GM23338 (cell line): ENCODE data around the gene FBXO9. TPM values are rescaled to one million over a fixed set of nuclear protein-coding genes. Genes with fewer than 3 reads are reported as not detected.

Experiments
- ATAC-seq: fragments of 200-7000 bp; cut with Tn5 transposase; 3 replicates; pipeline ENCODE4 v1.9.1; 2020
- DNase-seq: peaks from one replicate; pipeline ENCODE4 v3.0.0-alpha.2; 2015; ENCODE audit warnings: low spot score
- H2AFZ ChIP-seq: fragments of 200-600 bp; sonication (generic); 2 replicates; pipeline ENCODE4 v1.8.0; 2016; ENCODE audit warnings: antibody characterized with exemption, mild to moderate bottlenecking, moderate library complexity
- H3F3A ChIP-seq: fragments of 200-600 bp; sonication (generic); replicated peaks from 2 replicates; pipeline ENCODE4 v1.8.0; 2017; ENCODE audit warnings: antibody characterized with exemption, mixed run types, low read depth
- H3K27ac ChIP-seq: fragments of 200-600 bp; sonication (generic); 2 replicates; pipeline ENCODE4 v1.6.1; 2016; ENCODE audit warnings: low read depth
- H3K27me3 ChIP-seq: fragments of 200-600 bp; sonication (generic); 2 replicates; pipeline ENCODE4 v1.8.0; 2016; ENCODE audit warnings: mild to moderate bottlenecking, mixed run types, moderate library complexity; ENCODE audit not compliant: insufficient read depth
- H3K36me3 ChIP-seq: fragments of 200-600 bp; sonication (generic); 2 replicates; pipeline ENCODE4 v1.8.0; 2016; ENCODE audit warnings: mild to moderate bottlenecking; ENCODE audit not compliant: insufficient read depth
- H3K4me1 ChIP-seq: fragments of 200-600 bp; sonication (generic); 2 replicates; pipeline ENCODE4 v1.8.0; 2016; ENCODE audit warnings: mild to moderate bottlenecking, moderate library complexity; ENCODE audit not compliant: insufficient read depth
- H3K4me2 ChIP-seq: fragments of 200-600 bp; sonication (generic); 2 replicates; pipeline ENCODE4 v1.7.1; 2017; ENCODE audit warnings: mixed run types
- H3K4me3 ChIP-seq: fragments of 200-600 bp; sonication (generic); 2 replicates; pipeline ENCODE4 v1.6.1; 2016; ENCODE audit warnings: mixed run types
- H3K79me2 ChIP-seq: fragments of 200-600 bp; sonication (generic); replicated peaks from 2 replicates; pipeline ENCODE4 v1.8.0; 2017; ENCODE audit warnings: mild to moderate bottlenecking; ENCODE audit not compliant: insufficient read depth
- H3K9me2 ChIP-seq: fragments of 200-600 bp; sonication (generic); 2 replicates; pipeline ENCODE4 v1.8.0; 2017; ENCODE audit not compliant: insufficient read depth
- H4K20me1 ChIP-seq: fragments of 200-600 bp; sonication (generic); replicated peaks from 2 replicates; pipeline ENCODE4 v1.8.0; 2017; ENCODE audit warnings: mild to moderate bottlenecking; ENCODE audit not compliant: insufficient read depth
- H3K27ac Mint-ChIP-seq: 2 replicates; pipeline ENCODE4 v1.8.0; 2020; ENCODE audit warnings: inconsistent platforms, mild to moderate bottlenecking, moderate library complexity, mixed read lengths
- H3K27me3 Mint-ChIP-seq: 3 replicates; pipeline ENCODE4 v1.8.0; 2022; ENCODE audit warnings: low read depth, mild to moderate bottlenecking, moderate library complexity, mixed read lengths, inconsistent platforms; ENCODE audit not compliant: insufficient read depth, poor library complexity
- H3K36me3 Mint-ChIP-seq: 3 replicates; pipeline ENCODE4 v1.8.0; 2021; ENCODE audit warnings: low read depth, mild to moderate bottlenecking, inconsistent platforms, moderate library complexity, mixed read lengths
- H3K4me1 Mint-ChIP-seq: 3 replicates; pipeline ENCODE4 v1.8.0; 2020; ENCODE audit warnings: mild to moderate bottlenecking, inconsistent platforms, mixed read lengths
- H3K4me3 Mint-ChIP-seq: 3 replicates; pipeline ENCODE4 v1.8.0; 2021; ENCODE audit warnings: moderate library complexity, mild to moderate bottlenecking, inconsistent platforms, mixed read lengths
- H3K9me3 Mint-ChIP-seq: 3 replicates; pipeline ENCODE4 v1.8.0; 2020; ENCODE audit warnings: moderate library complexity, mild to moderate bottlenecking, inconsistent platforms, mixed read lengths
- CREB1 ChIP-seq: fragments of 250-450 bp; sonication (Bioruptor Pico); IDR thresholded peaks from 2 replicates; pipeline ENCODE4 v1.5.0; 2020; ENCODE audit warnings: low read depth, mild to moderate bottlenecking, moderate library complexity
- EZH2 ChIP-seq: fragments of 200-600 bp; sonication (generic); IDR thresholded peaks from one replicate; pipeline ENCODE4 v1.8.0; 2017; ENCODE audit warnings: antibody characterized with exemption, mild to moderate bottlenecking, low read depth; ENCODE audit not compliant: unreplicated experiment
- JUNB ChIP-seq: IDR thresholded peaks from one replicate; pipeline ENCODE4 v1.6.1; 2016; ENCODE audit warnings: antibody characterized with exemption; ENCODE audit not compliant: unreplicated experiment
- NANOG ChIP-seq: IDR thresholded peaks from 2 replicates; pipeline ENCODE4 v1.6.1; 2016; ENCODE audit warnings: antibody characterized with exemption, borderline replicate concordance
- STAT1 ChIP-seq: IDR thresholded peaks from one replicate; pipeline ENCODE4 v1.6.1; 2016; ENCODE audit warnings: antibody characterized with exemption; ENCODE audit not compliant: unreplicated experiment
- ZNF114 ChIP-seq: fragments of 250-450 bp; sonication (Bioruptor Pico); IDR thresholded peaks from 2 replicates; pipeline ENCODE4 v1.5.0; 2020; ENCODE audit warnings: mild to moderate bottlenecking, moderate library complexity
- ZNF331 ChIP-seq: fragments of 250-450 bp; sonication (Bioruptor Pico); IDR thresholded peaks from 2 replicates; pipeline ENCODE4 v1.5.0; 2020; ENCODE audit warnings: low read depth, mild to moderate bottlenecking, moderate library complexity
- polyA plus RNA-seq: library from polyadenylated mRNA; unstranded; fragments of >200 nt; fragmentation: Nextera tagmentation; extraction: Ambion mirVana; gene quantifications from 2 replicates; pipeline ENCODE4 v1.2.1, GENCODE V29; 2016
- total RNA-seq: library from RNA; depleted of rRNA; stranded (reverse); fragments of >200 nt; shearing (Covaris generic); gene quantifications from 2 replicates; pipeline ENCODE4 v1.2.3, GENCODE V29; 2014
- TF ChIP-seq, protein P1 (sequence below), 2 experiments: fragments of 200-600 bp in 1 of 2; sonication (generic) in 1 of 2; conservative IDR thresholded peaks; 2 replicates each; pipeline versions ENCODE4 v1.5.1 to v1.6.1; 2016 to 2017; ENCODE audit warnings: antibody characterized with exemption in 2 of 2, low read depth in 2 of 2, mild to moderate bottlenecking in 2 of 2, moderate library complexity in 1 of 2
- TF ChIP-seq, protein P2 (sequence below): IDR thresholded peaks from one replicate; pipeline ENCODE4 v1.6.1; 2018; ENCODE audit warnings: antibody characterized with exemption; ENCODE audit not compliant: unreplicated experiment
- TF ChIP-seq, protein P3 (sequence below): fragments of 250-450 bp; sonication (Bioruptor Pico); IDR thresholded peaks from 2 replicates; pipeline ENCODE4 v1.5.0; 2020; ENCODE audit warnings: mild to moderate bottlenecking, moderate library complexity

FBXO9 gene
- total and polyA plus RNA-seq, 2 experiments from 2014 or later = 29.8 to 32.8 TPM

DNA sequence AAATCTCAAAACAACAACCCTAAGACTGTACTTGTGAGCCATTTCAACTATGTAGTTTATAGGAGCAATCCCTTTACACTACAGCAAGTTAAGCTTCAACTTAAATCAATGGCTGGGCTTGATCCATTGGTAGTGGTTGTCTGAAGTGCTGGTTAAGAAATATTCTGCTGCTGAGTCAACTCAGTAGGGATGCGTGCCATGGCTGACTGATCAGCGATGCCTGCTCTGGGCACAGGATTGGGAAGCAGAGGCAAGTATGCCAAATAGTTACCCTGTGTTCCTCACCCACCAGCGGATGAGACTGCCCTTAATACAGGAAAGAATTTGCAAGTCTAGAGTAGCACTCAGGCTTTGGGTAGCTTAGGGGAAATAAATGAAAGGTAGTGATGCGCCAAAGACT, 41.9 kb downstream of the FBXO9 start:
- no peak overlapping the region for H3K27ac ChIP-seq
- no peaks in the 10 kb centered on the region for H3K27me3 ChIP-seq
- DNase-seq = no peak
- TF ChIP-seq, protein P1, sequence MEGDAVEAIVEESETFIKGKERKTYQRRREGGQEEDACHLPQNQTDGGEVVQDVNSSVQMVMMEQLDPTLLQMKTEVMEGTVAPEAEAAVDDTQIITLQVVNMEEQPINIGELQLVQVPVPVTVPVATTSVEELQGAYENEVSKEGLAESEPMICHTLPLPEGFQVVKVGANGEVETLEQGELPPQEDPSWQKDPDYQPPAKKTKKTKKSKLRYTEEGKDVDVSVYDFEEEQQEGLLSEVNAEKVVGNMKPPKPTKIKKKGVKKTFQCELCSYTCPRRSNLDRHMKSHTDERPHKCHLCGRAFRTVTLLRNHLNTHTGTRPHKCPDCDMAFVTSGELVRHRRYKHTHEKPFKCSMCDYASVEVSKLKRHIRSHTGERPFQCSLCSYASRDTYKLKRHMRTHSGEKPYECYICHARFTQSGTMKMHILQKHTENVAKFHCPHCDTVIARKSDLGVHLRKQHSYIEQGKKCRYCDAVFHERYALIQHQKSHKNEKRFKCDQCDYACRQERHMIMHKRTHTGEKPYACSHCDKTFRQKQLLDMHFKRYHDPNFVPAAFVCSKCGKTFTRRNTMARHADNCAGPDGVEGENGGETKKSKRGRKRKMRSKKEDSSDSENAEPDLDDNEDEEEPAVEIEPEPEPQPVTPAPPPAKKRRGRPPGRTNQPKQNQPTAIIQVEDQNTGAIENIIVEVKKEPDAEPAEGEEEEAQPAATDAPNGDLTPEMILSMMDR (conservative IDR thresholded peaks at IDR 0.05; ENCODE audit: low read depth in 2 of 2) = no peak
- TF ChIP-seq NANOG = no peak
- TF ChIP-seq, protein P2, sequence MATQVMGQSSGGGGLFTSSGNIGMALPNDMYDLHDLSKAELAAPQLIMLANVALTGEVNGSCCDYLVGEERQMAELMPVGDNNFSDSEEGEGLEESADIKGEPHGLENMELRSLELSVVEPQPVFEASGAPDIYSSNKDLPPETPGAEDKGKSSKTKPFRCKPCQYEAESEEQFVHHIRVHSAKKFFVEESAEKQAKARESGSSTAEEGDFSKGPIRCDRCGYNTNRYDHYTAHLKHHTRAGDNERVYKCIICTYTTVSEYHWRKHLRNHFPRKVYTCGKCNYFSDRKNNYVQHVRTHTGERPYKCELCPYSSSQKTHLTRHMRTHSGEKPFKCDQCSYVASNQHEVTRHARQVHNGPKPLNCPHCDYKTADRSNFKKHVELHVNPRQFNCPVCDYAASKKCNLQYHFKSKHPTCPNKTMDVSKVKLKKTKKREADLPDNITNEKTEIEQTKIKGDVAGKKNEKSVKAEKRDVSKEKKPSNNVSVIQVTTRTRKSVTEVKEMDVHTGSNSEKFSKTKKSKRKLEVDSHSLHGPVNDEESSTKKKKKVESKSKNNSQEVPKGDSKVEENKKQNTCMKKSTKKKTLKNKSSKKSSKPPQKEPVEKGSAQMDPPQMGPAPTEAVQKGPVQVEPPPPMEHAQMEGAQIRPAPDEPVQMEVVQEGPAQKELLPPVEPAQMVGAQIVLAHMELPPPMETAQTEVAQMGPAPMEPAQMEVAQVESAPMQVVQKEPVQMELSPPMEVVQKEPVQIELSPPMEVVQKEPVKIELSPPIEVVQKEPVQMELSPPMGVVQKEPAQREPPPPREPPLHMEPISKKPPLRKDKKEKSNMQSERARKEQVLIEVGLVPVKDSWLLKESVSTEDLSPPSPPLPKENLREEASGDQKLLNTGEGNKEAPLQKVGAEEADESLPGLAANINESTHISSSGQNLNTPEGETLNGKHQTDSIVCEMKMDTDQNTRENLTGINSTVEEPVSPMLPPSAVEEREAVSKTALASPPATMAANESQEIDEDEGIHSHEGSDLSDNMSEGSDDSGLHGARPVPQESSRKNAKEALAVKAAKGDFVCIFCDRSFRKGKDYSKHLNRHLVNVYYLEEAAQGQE = no peak
- TF ChIP-seq ZNF331 (CRISPR knock-in tag) = no peak
- TF ChIP-seq JUNB = no peak
- TF ChIP-seq, protein P3, sequence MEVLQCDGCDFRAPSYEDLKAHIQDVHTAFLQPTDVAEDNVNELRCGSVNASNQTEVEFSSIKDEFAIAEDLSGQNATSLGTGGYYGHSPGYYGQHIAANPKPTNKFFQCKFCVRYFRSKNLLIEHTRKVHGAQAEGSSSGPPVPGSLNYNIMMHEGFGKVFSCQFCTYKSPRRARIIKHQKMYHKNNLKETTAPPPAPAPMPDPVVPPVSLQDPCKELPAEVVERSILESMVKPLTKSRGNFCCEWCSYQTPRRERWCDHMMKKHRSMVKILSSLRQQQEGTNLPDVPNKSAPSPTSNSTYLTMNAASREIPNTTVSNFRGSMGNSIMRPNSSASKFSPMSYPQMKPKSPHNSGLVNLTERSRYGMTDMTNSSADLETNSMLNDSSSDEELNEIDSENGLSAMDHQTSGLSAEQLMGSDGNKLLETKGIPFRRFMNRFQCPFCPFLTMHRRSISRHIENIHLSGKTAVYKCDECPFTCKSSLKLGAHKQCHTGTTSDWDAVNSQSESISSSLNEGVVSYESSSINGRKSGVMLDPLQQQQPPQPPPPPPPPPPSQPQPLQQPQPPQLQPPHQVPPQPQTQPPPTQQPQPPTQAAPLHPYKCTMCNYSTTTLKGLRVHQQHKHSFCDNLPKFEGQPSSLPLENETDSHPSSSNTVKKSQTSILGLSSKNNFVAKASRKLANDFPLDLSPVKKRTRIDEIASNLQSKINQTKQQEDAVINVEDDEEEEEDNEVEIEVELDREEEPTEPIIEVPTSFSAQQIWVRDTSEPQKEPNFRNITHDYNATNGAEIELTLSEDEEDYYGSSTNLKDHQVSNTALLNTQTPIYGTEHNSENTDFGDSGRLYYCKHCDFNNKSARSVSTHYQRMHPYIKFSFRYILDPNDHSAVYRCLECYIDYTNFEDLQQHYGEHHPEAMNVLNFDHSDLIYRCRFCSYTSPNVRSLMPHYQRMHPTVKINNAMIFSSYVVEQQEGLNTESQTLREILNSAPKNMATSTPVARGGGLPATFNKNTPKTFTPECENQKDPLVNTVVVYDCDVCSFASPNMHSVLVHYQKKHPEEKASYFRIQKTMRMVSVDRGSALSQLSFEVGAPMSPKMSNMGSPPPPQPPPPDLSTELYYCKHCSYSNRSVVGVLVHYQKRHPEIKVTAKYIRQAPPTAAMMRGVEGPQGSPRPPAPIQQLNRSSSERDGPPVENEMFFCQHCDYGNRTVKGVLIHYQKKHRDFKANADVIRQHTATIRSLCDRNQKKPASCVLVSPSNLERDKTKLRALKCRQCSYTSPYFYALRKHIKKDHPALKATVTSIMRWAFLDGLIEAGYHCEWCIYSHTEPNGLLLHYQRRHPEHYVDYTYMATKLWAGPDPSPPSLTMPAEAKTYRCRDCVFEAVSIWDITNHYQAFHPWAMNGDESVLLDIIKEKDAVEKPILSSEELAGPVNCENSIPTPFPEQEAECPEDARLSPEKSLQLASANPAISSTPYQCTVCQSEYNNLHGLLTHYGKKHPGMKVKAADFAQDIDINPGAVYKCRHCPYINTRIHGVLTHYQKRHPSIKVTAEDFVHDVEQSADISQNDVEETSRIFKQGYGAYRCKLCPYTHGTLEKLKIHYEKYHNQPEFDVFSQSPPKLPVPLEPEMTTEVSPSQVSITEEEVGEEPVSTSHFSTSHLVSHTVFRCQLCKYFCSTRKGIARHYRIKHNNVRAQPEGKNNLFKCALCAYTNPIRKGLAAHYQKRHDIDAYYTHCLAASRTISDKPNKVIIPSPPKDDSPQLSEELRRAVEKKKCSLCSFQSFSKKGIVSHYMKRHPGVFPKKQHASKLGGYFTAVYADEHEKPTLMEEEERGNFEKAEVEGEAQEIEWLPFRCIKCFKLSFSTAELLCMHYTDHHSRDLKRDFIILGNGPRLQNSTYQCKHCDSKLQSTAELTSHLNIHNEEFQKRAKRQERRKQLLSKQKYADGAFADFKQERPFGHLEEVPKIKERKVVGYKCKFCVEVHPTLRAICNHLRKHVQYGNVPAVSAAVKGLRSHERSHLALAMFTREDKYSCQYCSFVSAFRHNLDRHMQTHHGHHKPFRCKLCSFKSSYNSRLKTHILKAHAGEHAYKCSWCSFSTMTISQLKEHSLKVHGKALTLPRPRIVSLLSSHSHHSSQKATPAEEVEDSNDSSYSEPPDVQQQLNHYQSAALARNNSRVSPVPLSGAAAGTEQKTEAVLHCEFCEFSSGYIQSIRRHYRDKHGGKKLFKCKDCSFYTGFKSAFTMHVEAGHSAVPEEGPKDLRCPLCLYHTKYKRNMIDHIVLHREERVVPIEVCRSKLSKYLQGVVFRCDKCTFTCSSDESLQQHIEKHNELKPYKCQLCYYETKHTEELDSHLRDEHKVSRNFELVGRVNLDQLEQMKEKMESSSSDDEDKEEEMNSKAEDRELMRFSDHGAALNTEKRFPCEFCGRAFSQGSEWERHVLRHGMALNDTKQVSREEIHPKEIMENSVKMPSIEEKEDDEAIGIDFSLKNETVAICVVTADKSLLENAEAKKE = no peak
- no peak for TF ChIP-seq ZNF114 (CRISPR knock-in tag)
- no peak for TF ChIP-seq STAT1
- TF ChIP-seq CREB1 = no peak
- no peak for TF ChIP-seq EZH2
- H3K27ac Mint-ChIP-seq = no peak overlapping the region
- H3K9me3 Mint-ChIP-seq = no peaks in the 10 kb centered on the region
- H3K36me3 ChIP-seq = no peaks in the 10 kb centered on the region; the same call in 1 of the 2 replicates
- H3K4me1 Mint-ChIP-seq = peaks cover 2% of the 10 kb centered on the region; the same call in 1 of the 3 replicates
- no peaks in the 10 kb centered on the region for H3K36me3 Mint-ChIP-seq
- H3K4me3 ChIP-seq = no peak overlapping the region
- no peaks in the 10 kb centered on the region for H3K4me1 ChIP-seq
- no peak overlapping the region for H2AFZ ChIP-seq
- no peaks in the 10 kb centered on the region for H3K79me2 ChIP-seq
- no peaks in the 10 kb centered on the region for H3K27me3 Mint-ChIP-seq
- ATAC-seq = no peak
- no peak overlapping the region for H3K4me2 ChIP-seq
- no peaks in the 10 kb centered on the region for H3F3A ChIP-seq
- H3K4me3 Mint-ChIP-seq = no peak overlapping the region
- no peaks in the 10 kb centered on the region for H3K9me2 ChIP-seq
- H4K20me1 ChIP-seq = no peaks in the 10 kb centered on the region
